CD1c-positive myeloid dendritic cell (primary cell): ENCODE measurements around the gene MSI2.
"Not testable (repeated sequence)": the region's sequence is repeated elsewhere in the genome, so short reads cannot be mapped to it uniquely, and the experiment has no call there.

Source experiments
- DNase-seq: peaks from one replicate; pipeline ENCODE4 v3.0.0-alpha.2; 2016; ENCODE audit errors: extremely low spot score

Gene MSI2

GRCh38 chr17:57289613-57290012 is 33.3 kb downstream of the MSI2 start:
- no peak for DNase-seq

GRCh38 chr17:57290981-57291380 is 34.7 kb downstream of the MSI2 start:
- no peak for DNase-seq

- DNase-seq, result no peak
Observed at GRCh38 chr17:57292091-57292490, 35.8 kb downstream of the MSI2 start.

- DNase-seq, result no peak
Observed at GRCh38 chr17:57293077-57293476, 36.8 kb downstream of the MSI2 start.

- no peak for DNase-seq
Observed at GRCh38 chr17:57294101-57294500, 37.8 kb downstream of the MSI2 start.

GRCh38 chr17:57294629-57295501 is 38.5 kb downstream of the MSI2 start:
- DNase-seq, result no peak

GRCh38 chr17:57295526-57296023 is 39.3 kb downstream of the MSI2 start:
- no peak for DNase-seq

- no peak for DNase-seq
Observed at GRCh38 chr17:57296231-57296630, 39.9 kb downstream of the MSI2 start.

GRCh38 chr17:57299176-57299575 is 42.9 kb downstream of the MSI2 start:
- no peak for DNase-seq

- not testable (repeated sequence) for DNase-seq
Observed at GRCh38 chr17:57300592-57300991, 44.3 kb downstream of the MSI2 start.

GRCh38 chr17:57302690-57303465 is 46.6 kb downstream of the MSI2 start:
- no peak for DNase-seq

GRCh38 chr17:57305144-57305728 is 48.9 kb downstream of the MSI2 start:
- DNase-seq, result no peak

- no peak for DNase-seq
Observed at GRCh38 chr17:57305908-57306504, 49.7 kb downstream of the MSI2 start.

- no peak for DNase-seq
Observed at GRCh38 chr17:57308543-57309186, 52.3 kb downstream of the MSI2 start.

- no peak for DNase-seq
Observed at GRCh38 chr17:57309479-57309878, 53.2 kb downstream of the MSI2 start.

- no peak for DNase-seq
Observed at GRCh38 chr17:57311281-57312216, 55.2 kb downstream of the MSI2 start.

- DNase-seq, result no peak
Observed at GRCh38 chr17:57312242-57312641, 55.9 kb downstream of the MSI2 start.

- DNase-seq, result no peak
Observed at GRCh38 chr17:57313097-57313835, 56.9 kb downstream of the MSI2 start.
